Activated naive CD8-positive, alpha-beta T cell treated with anti-CD3 and anti-CD28 coated beads, Interleukin-2, amount 50 U/mL, for 24 hours (primary cell): ENCODE data around the gene RAB38.

Experiments used
- ATAC-seq: fragments of 150-1000 bp; cut with Tn5 transposase; one replicate; pipeline ENCODE4 v1.10.0; 2021
- DNase-seq: peaks from one replicate; pipeline ENCODE4 v3.0.0; 2021
- H3K27ac Mint-ChIP-seq: one replicate; pipeline ENCODE4 v1.8.0; 2021; ENCODE audit warnings: mild to moderate bottlenecking, mixed read lengths
- H3K27me3 Mint-ChIP-seq: one replicate; pipeline ENCODE4 v1.8.0; 2021; ENCODE audit warnings: mixed read lengths
- H3K36me3 Mint-ChIP-seq: one replicate; pipeline ENCODE4 v1.8.0; 2021; ENCODE audit warnings: low read depth, mixed read lengths
- H3K4me1 Mint-ChIP-seq: one replicate; pipeline ENCODE4 v1.8.0; 2021; ENCODE audit warnings: mixed read lengths
- H3K4me3 Mint-ChIP-seq: one replicate; pipeline ENCODE4 v1.8.0; 2021; ENCODE audit warnings: mild to moderate bottlenecking, moderate library complexity, mixed read lengths
- H3K9me3 Mint-ChIP-seq: one replicate; pipeline ENCODE4 v1.8.0; 2021; ENCODE audit warnings: mixed read lengths

The RAB38 gene

GRCh38 chr11:88103337-88104206, 71.7 kb downstream of the RAB38 start:
- Mint-ChIP-seq H3K4me1 (no peaks in the 10 kb centered on the region), H3K27ac (no peak overlapping the region), H3K4me3 (no peak overlapping the region), H3K9me3 (no peaks in the 10 kb centered on the region), H3K27me3 (peaks cover 11% of the 10 kb centered on the region), H3K36me3 (no peaks in the 10 kb centered on the region)
- ATAC-seq (peak; percentile 79), DNase-seq (peak; percentile 16)

- Mint-ChIP-seq H3K9me3 (no peaks in the 10 kb centered on the region), H3K27ac (no peak overlapping the region), H3K4me1 (no peaks in the 10 kb centered on the region), H3K4me3 (no peak overlapping the region), H3K27me3 (peaks cover 11% of the 10 kb centered on the region), H3K36me3 (no peaks in the 10 kb centered on the region)
- ATAC-seq: no peak
- no peak for DNase-seq
Observed at GRCh38 chr11:88102598-88102934, 72.7 kb downstream of the RAB38 start.

GRCh38 chr11:88101881-88102597, 73.2 kb downstream of the RAB38 start:
- no peak overlapping the region for H3K4me3 Mint-ChIP-seq
- H3K4me1 Mint-ChIP-seq: no peaks in the 10 kb centered on the region
- no peak overlapping the region for H3K27ac Mint-ChIP-seq
- H3K27me3 Mint-ChIP-seq: peaks cover 11% of the 10 kb centered on the region
- no peaks in the 10 kb centered on the region for H3K36me3 Mint-ChIP-seq
- DNase-seq (no peak), ATAC-seq (no peak)
- H3K9me3 Mint-ChIP-seq: no peaks in the 10 kb centered on the region

GRCh38 chr11:88100151-88100550, 75.1 kb downstream of the RAB38 start:
- DNase-seq (no peak), ATAC-seq (no peak)
- H3K27me3 Mint-ChIP-seq: peaks cover 11% of the 10 kb centered on the region
- no peaks in the 10 kb centered on the region for H3K36me3 Mint-ChIP-seq
- no peak overlapping the region for H3K27ac Mint-ChIP-seq
- no peaks in the 10 kb centered on the region for H3K9me3 Mint-ChIP-seq
- no peak overlapping the region for H3K4me3 Mint-ChIP-seq
- no peaks in the 10 kb centered on the region for H3K4me1 Mint-ChIP-seq

- no peak overlapping the region for H3K4me3 Mint-ChIP-seq
- no peaks in the 10 kb centered on the region for H3K4me1 Mint-ChIP-seq
- no peaks in the 10 kb centered on the region for H3K9me3 Mint-ChIP-seq
- no peak for ATAC-seq
- peaks cover 11% of the 10 kb centered on the region for H3K27me3 Mint-ChIP-seq
- DNase-seq: no peak
- H3K36me3 Mint-ChIP-seq: no peaks in the 10 kb centered on the region
- H3K27ac Mint-ChIP-seq: no peak overlapping the region
Observed at GRCh38 chr11:88098289-88098688, 77.0 kb downstream of the RAB38 start.

GRCh38 chr11:88089134-88089533, 86.1 kb downstream of the RAB38 start:
- Mint-ChIP-seq H3K4me3 (no peak overlapping the region), H3K27ac (no peak overlapping the region), H3K27me3 (peaks cover 4% of the 10 kb centered on the region), H3K36me3 (no peaks in the 10 kb centered on the region), H3K9me3 (no peaks in the 10 kb centered on the region), H3K4me1 (no peaks in the 10 kb centered on the region)
- no peak for DNase-seq
- ATAC-seq: no peak

- no peak overlapping the region for H3K4me3 Mint-ChIP-seq
- no peak overlapping the region for H3K27ac Mint-ChIP-seq
- H3K27me3 Mint-ChIP-seq: peaks cover 4% of the 10 kb centered on the region
- no peak for ATAC-seq
- no peak for DNase-seq
- no peaks in the 10 kb centered on the region for H3K9me3 Mint-ChIP-seq
- H3K36me3 Mint-ChIP-seq: no peaks in the 10 kb centered on the region
- no peaks in the 10 kb centered on the region for H3K4me1 Mint-ChIP-seq
Observed at GRCh38 chr11:88087337-88087736, 87.9 kb downstream of the RAB38 start.

GRCh38 chr11:88086297-88086696, 88.9 kb downstream of the RAB38 start:
- no peak for ATAC-seq
- H3K27me3 Mint-ChIP-seq: peaks cover 4% of the 10 kb centered on the region
- H3K4me3 Mint-ChIP-seq: no peak overlapping the region
- no peaks in the 10 kb centered on the region for H3K4me1 Mint-ChIP-seq
- H3K27ac Mint-ChIP-seq: no peak overlapping the region
- H3K36me3 Mint-ChIP-seq: no peaks in the 10 kb centered on the region
- no peak for DNase-seq
- H3K9me3 Mint-ChIP-seq: no peaks in the 10 kb centered on the region

GRCh38 chr11:88070437-88070836, 104.8 kb downstream of the RAB38 start:
- no peak for ATAC-seq
- H3K9me3 Mint-ChIP-seq: peaks cover 11% of the 10 kb centered on the region
- no peak for DNase-seq
- peaks cover 13% of the 10 kb centered on the region for H3K27me3 Mint-ChIP-seq
- H3K36me3 Mint-ChIP-seq: no peaks in the 10 kb centered on the region
- H3K4me1 Mint-ChIP-seq: no peaks in the 10 kb centered on the region
- H3K4me3 Mint-ChIP-seq: no peak overlapping the region
- H3K27ac Mint-ChIP-seq: no peak overlapping the region

GRCh38 chr11:88068848-88069554, 106.2 kb downstream of the RAB38 start:
- Mint-ChIP-seq H3K27ac (no peak overlapping the region), H3K9me3 (peaks cover 11% of the 10 kb centered on the region), H3K27me3 (peaks cover 13% of the 10 kb centered on the region), H3K4me1 (no peaks in the 10 kb centered on the region), H3K36me3 (no peaks in the 10 kb centered on the region), H3K4me3 (no peak overlapping the region)
- DNase-seq (no peak), ATAC-seq (no peak)

- no peaks in the 10 kb centered on the region for H3K36me3 Mint-ChIP-seq
- no peak overlapping the region for H3K4me3 Mint-ChIP-seq
- H3K27me3 Mint-ChIP-seq: peaks cover 1% of the 10 kb centered on the region
- H3K4me1 Mint-ChIP-seq: no peaks in the 10 kb centered on the region
- no peak overlapping the region for H3K27ac Mint-ChIP-seq
- no peaks in the 10 kb centered on the region for H3K9me3 Mint-ChIP-seq
- no peak for ATAC-seq
- no peak for DNase-seq
Observed at GRCh38 chr11:88066090-88066489, 109.2 kb downstream of the RAB38 start.

- H3K36me3 Mint-ChIP-seq: no peaks in the 10 kb centered on the region
- H3K27me3 Mint-ChIP-seq: peaks cover 1% of the 10 kb centered on the region
- H3K4me3 Mint-ChIP-seq: no peak overlapping the region
- H3K27ac Mint-ChIP-seq: no peak overlapping the region
- no peak for DNase-seq
- H3K4me1 Mint-ChIP-seq: no peaks in the 10 kb centered on the region
- H3K9me3 Mint-ChIP-seq: no peaks in the 10 kb centered on the region
- ATAC-seq: no peak
Observed at GRCh38 chr11:88064097-88064705, 111.0 kb downstream of the RAB38 start.
